Measurements from ENCODE around the gene CFAP70.
A peak's percentile ranks its signal among the peaks of the same experiment; 100 is the strongest.

Gene CFAP70

DNA sequence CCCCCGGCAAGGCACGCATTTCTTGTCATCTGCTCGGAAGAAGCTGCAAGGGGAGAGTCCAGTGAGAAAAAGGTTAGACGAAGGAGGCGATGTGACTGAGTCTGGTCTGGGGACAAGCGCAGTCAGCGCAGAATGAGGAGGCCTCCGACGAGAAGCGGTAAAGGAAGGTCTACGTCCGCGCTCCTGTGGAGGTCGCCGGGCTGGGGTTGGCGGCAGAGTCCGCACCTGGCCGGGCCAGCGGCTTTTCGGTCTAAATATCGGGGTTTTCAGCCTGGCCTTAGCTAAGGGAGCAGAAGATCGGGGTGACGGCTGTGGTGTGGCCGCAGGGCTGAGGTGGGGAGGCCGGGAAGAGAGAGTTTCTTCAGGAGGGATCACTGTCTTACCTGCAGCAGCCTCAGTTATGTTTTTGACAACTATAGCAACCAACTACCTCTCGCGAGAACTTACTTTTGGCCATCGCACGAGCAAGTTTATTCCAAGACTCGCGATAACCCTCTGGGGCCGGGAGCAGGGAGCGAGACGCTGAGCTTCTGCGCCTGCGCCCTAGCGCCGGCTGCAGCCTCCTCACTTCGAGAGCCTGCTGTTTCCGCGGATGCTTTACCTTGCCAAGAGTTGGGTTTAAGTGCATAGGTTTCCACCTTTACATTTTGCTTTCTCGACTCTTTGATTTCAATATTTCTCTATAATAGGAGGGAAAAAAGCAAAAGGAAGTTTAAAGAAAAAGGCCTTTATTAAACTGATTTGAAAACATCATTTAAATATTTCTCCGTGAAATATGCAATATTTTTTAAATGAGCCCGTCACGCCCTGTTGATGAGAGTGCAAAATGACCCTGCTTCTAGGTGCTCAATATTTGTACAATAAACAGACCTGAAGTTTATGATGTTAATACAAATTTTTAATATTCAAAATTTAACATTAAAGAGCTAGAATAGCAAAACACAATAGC lies at the start of gene CFAP70:
Gene CFAP70, minus strand, starts transcription at position 534 of the 949 bp plus-strand sequence. CDS start 4,068 bp downstream, outside the sequence.
- DNase-seq (ENCODE audit: low read depth): peak; percentile 97
- TF ChIP-seq, protein P1, sequence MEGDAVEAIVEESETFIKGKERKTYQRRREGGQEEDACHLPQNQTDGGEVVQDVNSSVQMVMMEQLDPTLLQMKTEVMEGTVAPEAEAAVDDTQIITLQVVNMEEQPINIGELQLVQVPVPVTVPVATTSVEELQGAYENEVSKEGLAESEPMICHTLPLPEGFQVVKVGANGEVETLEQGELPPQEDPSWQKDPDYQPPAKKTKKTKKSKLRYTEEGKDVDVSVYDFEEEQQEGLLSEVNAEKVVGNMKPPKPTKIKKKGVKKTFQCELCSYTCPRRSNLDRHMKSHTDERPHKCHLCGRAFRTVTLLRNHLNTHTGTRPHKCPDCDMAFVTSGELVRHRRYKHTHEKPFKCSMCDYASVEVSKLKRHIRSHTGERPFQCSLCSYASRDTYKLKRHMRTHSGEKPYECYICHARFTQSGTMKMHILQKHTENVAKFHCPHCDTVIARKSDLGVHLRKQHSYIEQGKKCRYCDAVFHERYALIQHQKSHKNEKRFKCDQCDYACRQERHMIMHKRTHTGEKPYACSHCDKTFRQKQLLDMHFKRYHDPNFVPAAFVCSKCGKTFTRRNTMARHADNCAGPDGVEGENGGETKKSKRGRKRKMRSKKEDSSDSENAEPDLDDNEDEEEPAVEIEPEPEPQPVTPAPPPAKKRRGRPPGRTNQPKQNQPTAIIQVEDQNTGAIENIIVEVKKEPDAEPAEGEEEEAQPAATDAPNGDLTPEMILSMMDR (IDR thresholded peaks at IDR 0.05; ENCODE audit: insufficient read depth, low read depth, low read length, missing control alignments): no peak
- peak within 1 kb of the TSS; percentile 93 for H3K4me3 ChIP-seq (ENCODE audit: low read length)

DNA sequence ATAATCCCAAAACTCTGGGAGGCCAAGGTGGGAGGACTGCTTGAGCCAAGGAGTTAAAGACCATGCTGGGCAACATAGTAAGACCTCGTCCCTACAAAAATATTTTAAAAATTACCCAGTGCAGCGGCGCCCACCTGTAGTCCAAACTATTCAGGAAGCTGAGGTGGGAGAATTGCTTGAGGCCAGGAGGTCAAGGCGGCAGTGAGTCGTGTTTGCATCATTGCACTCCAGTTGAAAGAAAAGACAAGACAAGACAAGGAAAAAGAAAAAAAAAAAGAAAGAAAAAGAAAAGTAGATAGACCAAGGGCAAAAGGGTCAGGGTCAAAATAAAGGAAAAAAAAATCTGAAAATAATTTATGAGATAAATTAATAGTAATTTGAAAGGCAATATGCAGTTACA lies 49.4 kb upstream of the CFAP70 start:
- TF ChIP-seq, protein P1 (IDR thresholded peaks at IDR 0.05; ENCODE audit: insufficient read depth, low read depth, low read length, missing control alignments): no peak
- H3K4me3 ChIP-seq (ENCODE audit: low read length): no peak overlapping the region
- no peak for DNase-seq (ENCODE audit: low read depth)

DNA sequence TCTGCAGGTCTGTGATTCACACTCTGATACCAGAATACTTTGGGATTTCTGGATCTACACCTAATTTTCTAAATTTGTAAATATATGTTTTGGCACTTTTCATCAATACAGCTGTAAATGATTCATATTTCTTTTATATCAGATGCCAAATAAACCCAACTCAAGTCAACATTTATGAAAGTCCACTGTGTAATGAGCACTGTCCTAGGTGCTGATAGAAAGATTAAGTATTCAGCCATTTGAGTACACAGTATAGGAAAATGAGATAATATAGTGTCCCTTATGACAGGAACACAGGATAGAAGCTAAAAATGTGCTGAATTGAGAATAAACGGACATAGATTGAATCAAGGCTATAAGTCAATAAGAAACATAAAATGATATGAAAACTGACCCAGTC lies 48.8 kb upstream of the CFAP70 start:
- DNase-seq (ENCODE audit: low read depth): no peak
- H3K4me3 ChIP-seq (ENCODE audit: low read length): no peak overlapping the region
- TF ChIP-seq, protein P1 (IDR thresholded peaks at IDR 0.05; ENCODE audit: insufficient read depth, low read depth, low read length, missing control alignments): no peak

DNA sequence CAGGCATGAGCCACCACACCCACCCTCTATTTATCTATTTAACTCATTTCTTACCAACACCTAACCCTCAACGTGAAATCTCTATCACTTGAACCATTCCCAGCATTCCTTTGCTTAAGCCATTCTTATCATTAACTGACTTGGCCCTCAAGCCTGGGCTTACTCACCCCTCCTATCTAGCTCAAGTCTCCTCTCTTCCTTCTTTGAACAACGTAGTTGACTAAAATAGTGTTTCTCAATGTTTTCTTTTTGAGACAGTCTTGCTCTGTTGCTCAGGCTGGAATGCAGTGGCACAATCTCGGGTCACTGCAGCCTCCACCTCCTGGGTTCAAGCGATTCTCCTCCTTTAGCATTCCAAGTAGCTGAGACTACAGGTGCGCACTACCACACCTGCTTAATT lies 48.2 kb upstream of the CFAP70 start:
- DNase-seq (ENCODE audit: low read depth): no peak
- TF ChIP-seq, protein P1 (IDR thresholded peaks at IDR 0.05; ENCODE audit: insufficient read depth, low read depth, low read length, missing control alignments): no peak
- no peak overlapping the region for H3K4me3 ChIP-seq (ENCODE audit: low read length)

DNA sequence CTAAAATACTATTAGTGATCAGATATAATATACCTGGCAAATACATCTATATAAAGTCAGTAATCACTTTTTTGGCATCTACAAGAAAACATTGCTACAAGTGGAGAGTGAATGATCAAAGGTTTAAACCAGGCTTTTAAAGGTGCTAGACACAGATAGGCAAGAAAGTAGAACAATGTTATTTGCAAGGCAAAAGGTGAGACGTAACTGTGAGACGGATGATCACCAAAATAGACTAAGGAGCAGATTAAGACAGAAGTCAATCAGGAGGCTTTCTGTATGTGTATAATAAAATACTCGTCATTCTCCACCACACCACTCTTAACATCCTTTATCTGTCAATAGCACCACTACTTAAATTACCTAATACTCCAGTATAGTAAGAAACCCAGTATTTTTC lies 46.9 kb upstream of the CFAP70 start:
- TF ChIP-seq, protein P1 (IDR thresholded peaks at IDR 0.05; ENCODE audit: insufficient read depth, low read depth, low read length, missing control alignments): no peak
- no peak overlapping the region for H3K4me3 ChIP-seq (ENCODE audit: low read length)
- no peak for DNase-seq (ENCODE audit: low read depth)

DNA sequence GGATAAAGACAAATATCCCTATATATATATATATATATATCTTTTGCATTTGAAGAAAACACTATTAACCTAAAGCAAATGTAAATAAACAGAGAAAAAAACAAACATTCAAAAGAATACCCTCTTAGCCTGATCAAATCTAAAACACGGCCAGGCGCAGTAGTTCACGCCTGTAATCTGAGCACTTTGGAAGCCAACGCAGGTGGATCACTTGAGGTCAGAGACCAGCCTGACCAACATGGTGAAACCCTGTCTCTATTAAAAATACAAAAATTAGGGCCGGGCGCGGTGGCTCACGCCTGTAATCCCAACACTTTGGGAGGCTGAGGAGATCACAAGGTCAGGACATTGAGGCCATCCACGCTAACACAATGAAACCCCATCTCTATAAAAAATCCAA lies 46.0 kb upstream of the CFAP70 start:
- no peak overlapping the region for H3K4me3 ChIP-seq (ENCODE audit: low read length)
- TF ChIP-seq, protein P1 (IDR thresholded peaks at IDR 0.05; ENCODE audit: insufficient read depth, low read depth, low read length, missing control alignments): no peak
- DNase-seq (ENCODE audit: low read depth): no peak

All from epithelial cell of esophagus (primary cell).